Upper lobe of left lung (tissue), 6 donors: ENCODE results near the gene CDH8. TPM values are rescaled to one million over a fixed set of nuclear protein-coding genes. Genes with fewer than 3 reads are reported as not detected.

Experiments
- ATAC-seq, 2 donors: fragments of 200-7000 bp; cut with Tn5 transposase; one replicate each; pipeline ENCODE4 v1.9.1; 2022; ENCODE audit warnings: mild to moderate bottlenecking in 2 of 2, moderate library complexity in 2 of 2; ENCODE audit not compliant: low FRiP score in 2 of 2
- DNase-seq, 2 donors: peaks; one replicate each; pipeline ENCODE4 v3.0.0-alpha.2; 2019 to 2020
- H3K27ac ChIP-seq, 4 donors: fragments of 200-600 bp; sonication (generic); one replicate each; pipeline ENCODE4 v1.5.1; 2016 to 2019
- H3K27me3 ChIP-seq, 4 donors: fragments of 200-600 bp; sonication (generic); one replicate each; pipeline ENCODE4 v1.5.1; 2017 to 2019
- H3K36me3 ChIP-seq, 4 donors: fragments of 200-600 bp; sonication (generic); one replicate each; pipeline ENCODE4 v1.5.1; 2016 to 2019
- H3K4me1 ChIP-seq, 4 donors: fragments of 200-600 bp; sonication (generic); one replicate each; pipeline ENCODE4 v1.5.1; 2018 to 2019
- H3K4me3 ChIP-seq, 4 donors: fragments of 200-600 bp; sonication (generic); one replicate each; pipeline ENCODE4 v1.5.1; 2017 to 2019; ENCODE audit warnings: mild to moderate bottlenecking in 2 of 4, moderate library complexity in 1 of 4
- H3K9me3 ChIP-seq, 4 donors: fragments of 200-600 bp; sonication (generic); one replicate each; pipeline ENCODE4 v1.5.1; 2018 to 2019
- CTCF ChIP-seq, 6 experiments: fragments of 450-650 bp in 4 of 6; fragments of 200-600 bp in 2 of 6; sonication (generic) in 2 of 6; IDR thresholded peaks; one replicate each; pipeline ENCODE4 v1.5.1; 2016 to 2019; ENCODE audit warnings: antibody characterized with exemption in 6 of 6
- EP300 ChIP-seq, 4 donors: sonication (generic); formaldehyde crosslinking; IDR thresholded peaks; one replicate each; pipeline ENCODE4 v1.5.1; 2017; ENCODE audit warnings: antibody characterized with exemption in 4 of 4, control low read depth in 2 of 4
- POLR2A ChIP-seq, 4 donors: fragments of 450-650 bp; IDR thresholded peaks; one replicate each; pipeline ENCODE4 v1.5.1; 2016 to 2017; ENCODE audit warnings: antibody characterized with exemption in 4 of 4, mild to moderate bottlenecking in 2 of 4
- POLR2AphosphoS5 ChIP-seq, 2 donors: sonication (generic); formaldehyde crosslinking; IDR thresholded peaks; one replicate each; pipeline ENCODE4 v1.5.1; 2017; ENCODE audit warnings: antibody characterized with exemption in 2 of 2
- WGBS, 2 donors: methylation state at CpG; one replicate each; pipeline ENCODE4 v1.1.5; 2017 to 2018; 5-methylcytosine and 5-hydroxymethylcytosine counted together
- total RNA-seq, 6 donors: library from RNA; depleted of rRNA in 4 of 6; stranded (reverse); fragments of >200 nt in 4 of 6; gene quantifications; one replicate each; pipeline versions ENCODE4 v1.1.0 to v1.2.1, GENCODE V29; 2016 to 2021
- donor health status: DM: no; HTN: no; CAD: no; lungs with moderate emphysema.
- donor health status: DM: no; HTN: yes; CAD: no; lungs with severe emphysema.

The CDH8 gene
- total RNA-seq, 6 donors from 2014 or later, result 0.10 to 1.8 (median 0.31) TPM; not detected in 1

GRCh38 chr16:61948414-61948813 is 87.8 kb downstream of the CDH8 start:
- TF ChIP-seq POLR2A (IDR thresholded peaks at IDR 0.05), result no peak
- TF ChIP-seq POLR2AphosphoS5 (IDR thresholded peaks at IDR 0.05), result no peak
- no peak for TF ChIP-seq EP300 (IDR thresholded peaks at IDR 0.05)
- TF ChIP-seq CTCF (IDR thresholded peaks at IDR 0.05), result no peak
- WGBS, 2 donors, result 84 to 85% methylated on average over 3 of the region's 3 CpGs
- Histone ChIP-seq H3K27ac (no peak overlapping the region), H3K9me3 (no peaks in the 10 kb centered on the region), H3K27me3 (no peaks in the 10 kb centered on the region), H3K4me3 (no peak overlapping the region), H3K4me1 (no peaks in the 10 kb centered on the region), H3K36me3 (no peaks in the 10 kb centered on the region)
- DNase-seq (no peak), ATAC-seq (no peak)

- no peaks in the 10 kb centered on the region for H3K9me3 ChIP-seq
- no peaks in the 10 kb centered on the region for H3K27me3 ChIP-seq
- no peaks in the 10 kb centered on the region for H3K36me3 ChIP-seq
- no peak overlapping the region for H3K27ac ChIP-seq
- H3K4me3 ChIP-seq, result no peak overlapping the region
- no peak for TF ChIP-seq POLR2AphosphoS5 (IDR thresholded peaks at IDR 0.05)
- TF ChIP-seq EP300 (IDR thresholded peaks at IDR 0.05), result no peak
- TF ChIP-seq CTCF (IDR thresholded peaks at IDR 0.05), result no peak
- no peak for TF ChIP-seq POLR2A (IDR thresholded peaks at IDR 0.05)
- DNase-seq (no peak), ATAC-seq (no peak)
- H3K4me1 ChIP-seq, result no peaks in the 10 kb centered on the region
These were observed 90.2 kb downstream of the CDH8 start for GRCh38 chr16:61946019-61946418.

GRCh38 chr16:61945511-61945910 is 90.7 kb downstream of the CDH8 start:
- no peak for DNase-seq
- H3K27me3 ChIP-seq, result no peaks in the 10 kb centered on the region
- no peak overlapping the region for H3K4me3 ChIP-seq
- H3K27ac ChIP-seq, result no peak overlapping the region
- WGBS, 2 donors, result 59 to 60% methylated on average over 4 of the region's 4 CpGs
- TF ChIP-seq POLR2AphosphoS5 (IDR thresholded peaks at IDR 0.05), result no peak
- TF ChIP-seq EP300 (IDR thresholded peaks at IDR 0.05), result no peak
- TF ChIP-seq POLR2A (IDR thresholded peaks at IDR 0.05), result no peak
- no peak for TF ChIP-seq CTCF (IDR thresholded peaks at IDR 0.05)
- no peaks in the 10 kb centered on the region for H3K9me3 ChIP-seq
- no peak for ATAC-seq
- no peaks in the 10 kb centered on the region for H3K4me1 ChIP-seq
- H3K36me3 ChIP-seq, result no peaks in the 10 kb centered on the region

GRCh38 chr16:61944004-61944403 is 92.2 kb downstream of the CDH8 start:
- H3K27me3 ChIP-seq, result no peaks in the 10 kb centered on the region
- ATAC-seq, result no peak
- H3K9me3 ChIP-seq, result no peaks in the 10 kb centered on the region
- H3K4me3 ChIP-seq, result no peak overlapping the region
- WGBS, 2 donors, result 38 to 46% methylated on average over 3 of the region's 3 CpGs
- DNase-seq, result no peak
- no peaks in the 10 kb centered on the region for H3K36me3 ChIP-seq
- no peaks in the 10 kb centered on the region for H3K4me1 ChIP-seq
- H3K27ac ChIP-seq, result no peak overlapping the region
- TF ChIP-seq POLR2AphosphoS5 (IDR thresholded peaks at IDR 0.05) (no peak), POLR2A (IDR thresholded peaks at IDR 0.05) (no peak), EP300 (IDR thresholded peaks at IDR 0.05) (no peak), CTCF (IDR thresholded peaks at IDR 0.05) (no peak)

GRCh38 chr16:61940611-61941010 is 95.6 kb downstream of the CDH8 start:
- Histone ChIP-seq H3K27me3 (no peaks in the 10 kb centered on the region), H3K4me1 (no peaks in the 10 kb centered on the region), H3K9me3 (no peaks in the 10 kb centered on the region), H3K27ac (no peak overlapping the region), H3K36me3 (no peaks in the 10 kb centered on the region), H3K4me3 (no peak overlapping the region)
- no peak for TF ChIP-seq CTCF (IDR thresholded peaks at IDR 0.05)
- TF ChIP-seq POLR2AphosphoS5 (IDR thresholded peaks at IDR 0.05), result no peak
- TF ChIP-seq POLR2A (IDR thresholded peaks at IDR 0.05), result no peak
- TF ChIP-seq EP300 (IDR thresholded peaks at IDR 0.05), result no peak
- DNase-seq (no peak), ATAC-seq (no peak)
- WGBS, 2 donors, result 94 to 97% methylated on average over 10 of the region's 10 CpGs
